ENCODE results near the gene PRAMEF17.
"Not testable (repeated sequence)": the region's sequence is repeated elsewhere in the genome, so short reads cannot be mapped to it uniquely, and the experiment has no call there.

DNA sequence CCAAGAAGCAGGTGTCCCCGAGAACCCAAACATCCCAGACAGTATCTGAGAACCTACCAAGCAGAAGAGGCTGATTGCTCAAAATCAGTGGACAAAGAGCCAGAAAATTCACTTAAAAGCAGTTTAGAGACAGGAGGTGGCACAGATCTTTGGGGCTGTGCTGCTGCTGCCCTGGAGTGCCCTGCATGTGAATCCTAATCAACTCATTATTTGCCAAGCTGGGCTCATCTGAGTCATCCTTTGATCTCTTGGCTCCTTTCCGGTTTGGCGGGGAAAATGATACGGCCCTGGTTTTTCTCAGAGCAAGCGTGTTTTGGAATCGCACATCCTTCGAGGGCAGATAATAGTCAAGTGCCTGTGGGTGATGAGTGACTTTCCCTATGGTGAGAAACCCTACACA, 27.1 kb upstream of the PRAMEF17 start:
- TF ChIP-seq CTCF (IDR thresholded peaks at IDR 0.05; ENCODE audit: borderline replicate concordance, extremely low read depth, low read length, poor library complexity, severe bottlenecking); EZH2 (IDR thresholded peaks at IDR 0.05; ENCODE audit: borderline replicate concordance, low read depth, low read length, severe bottlenecking): not testable (repeated sequence)

Data from DND-41 (cell line).